Gastrocnemius medialis (tissue), 4 donors: ENCODE data around the gene SPAG5.

Experiments
- CTCF ChIP-seq, 5 experiments: fragments of 450-650 bp in 3 of 5; fragments of 200-600 bp in 2 of 5; sonication (generic) in 2 of 5; IDR thresholded peaks in 4 of 5; conservative IDR thresholded peaks in 1 of 5; 1 replicate in 4 of 5; 2 replicates in 1 of 5; pipeline ENCODE4 v1.5.1; 2016 to 2019; ENCODE audit warnings: antibody characterized with exemption in 5 of 5, mild to moderate bottlenecking in 3 of 5, moderate library complexity in 3 of 5
- POLR2A ChIP-seq, 2 donors: fragments of 450-650 bp; IDR thresholded peaks; one replicate each; pipeline ENCODE4 v1.6.1; 2017; ENCODE audit warnings: antibody characterized with exemption in 2 of 2, mild to moderate bottlenecking in 2 of 2, moderate library complexity in 2 of 2

DNA sequence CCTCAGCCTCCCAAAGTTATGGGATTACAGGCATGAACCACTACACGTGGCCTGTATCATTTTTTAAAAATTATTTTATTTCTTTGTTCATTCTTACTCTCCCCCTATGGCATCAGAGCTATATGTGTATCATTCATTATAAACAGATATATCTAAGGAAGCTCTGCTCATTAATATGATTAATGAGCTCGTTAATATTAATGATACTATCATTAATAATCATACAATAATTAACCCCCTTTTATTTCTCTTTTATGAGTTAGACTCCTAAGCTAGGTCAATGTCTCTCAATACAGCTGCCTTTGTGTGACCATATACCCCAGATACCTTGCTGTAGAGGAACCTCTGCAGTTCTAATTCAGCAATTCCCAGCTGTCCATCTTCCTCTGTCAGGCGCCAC lies 19.6 kb upstream of the SPAG5 start:
- no peak for TF ChIP-seq CTCF (IDR thresholded peaks at IDR 0.05 in 4 of 5, conservative IDR thresholded peaks at IDR 0.05 in 1 of 5)
- TF ChIP-seq POLR2A (IDR thresholded peaks at IDR 0.05), result no peak
